Endothelial cell of umbilical vein (primary cell): ENCODE results near the gene SDC4. TPM values are rescaled to one million over a fixed set of nuclear protein-coding genes. Genes with fewer than 3 reads are reported as not detected.
A peak's percentile ranks its signal among the peaks of the same experiment; 100 is the strongest.

ENCODE experiments used
- BruUV-seq: library from RNA; stranded (reverse); fragments of 400-500 nt; replicated peaks from 2 replicates; lab custom pipeline; 2021; lab: Mats Ljungman, UMichigan
- CTCF ChIA-PET: fragments of 300-600, 350-600 bp; sonication (Branson Sonifier 250); formaldehyde crosslinking; loops from one replicate; lab custom pipeline; 2021; ENCODE audit warnings: antibody characterized with exemption, inconsistent platforms; lab: Charles Lee
- POLR2A ChIA-PET: fragments of 300-600, 350-600 bp; sonication (Branson Sonifier 250); formaldehyde crosslinking; loops from one replicate; lab custom pipeline; 2021; ENCODE audit warnings: antibody characterized with exemption, inconsistent platforms; lab: Charles Lee
- DNase-seq: peaks from one replicate; pipeline ENCODE4 v3.0.0-alpha.2; 2011; ENCODE audit warnings: low read depth, low spot score
- FAIRE-seq: peaks from 2 replicates; lab custom pipeline; 2011; peaks lifted over from hg19 to GRCh38; lab: Jason Lieb, UNC
- H2AFZ ChIP-seq: 2 replicates; pipeline ENCODE4 v1.6.0; 2012; ENCODE audit warnings: low read depth, low read length, control low read depth, inconsistent platforms
- H3K27ac ChIP-seq: 2 replicates; pipeline ENCODE4 v1.5.1; 2011; ENCODE audit warnings: low read depth, mild to moderate bottlenecking, control low read depth, low read length, moderate library complexity; ENCODE audit not compliant: insufficient read depth
- H3K27me3 ChIP-seq, 2 experiments: 2 replicates each; pipeline versions ENCODE4 v1.6.0 to v1.6.1; 2011; ENCODE audit warnings: low read length in 2 of 2, mixed read lengths in 1 of 2; ENCODE audit not compliant: control insufficient read depth in 2 of 2, insufficient read depth in 2 of 2
- H3K36me3 ChIP-seq, 2 experiments: 2 replicates in 1 of 2; 3 replicates in 1 of 2; pipeline ENCODE4 v1.5.1; 2011; ENCODE audit warnings: low read length in 2 of 2, mild to moderate bottlenecking in 1 of 2, moderate library complexity in 1 of 2; ENCODE audit not compliant: control insufficient read depth in 2 of 2, insufficient read depth in 2 of 2; ENCODE audit errors: extremely low read depth in 1 of 2
- H3K4me1 ChIP-seq: 3 replicates; pipeline ENCODE4 v1.5.1; 2011; ENCODE audit warnings: mild to moderate bottlenecking, low read length; ENCODE audit not compliant: control insufficient read depth, insufficient read depth; ENCODE audit errors: extremely low read depth
- H3K4me2 ChIP-seq: 2 replicates; pipeline ENCODE4 v1.6.1; 2011; ENCODE audit warnings: low read length, control low read depth, mixed read lengths; ENCODE audit not compliant: insufficient read depth
- H3K4me3 ChIP-seq, 3 experiments: fragments of 200-600 bp in 1 of 3; sonication (generic), shearing (Covaris generic) in 1 of 3; replicated peaks in 1 of 3; 2 replicates each; pipeline ENCODE4 v1.5.1; 2011 to 2016; ENCODE audit warnings: control low read depth in 3 of 3, low read length in 3 of 3, mild to moderate bottlenecking in 2 of 3, inconsistent platforms in 1 of 3, low read depth in 1 of 3, moderate library complexity in 1 of 3; ENCODE audit not compliant: insufficient read depth in 1 of 3
- H3K79me2 ChIP-seq: 2 replicates; pipeline ENCODE4 v1.6.0; 2012; ENCODE audit warnings: low read length, inconsistent platforms; ENCODE audit not compliant: control insufficient read depth, insufficient read depth
- H3K9ac ChIP-seq: replicated peaks from 2 replicates; pipeline ENCODE3; 2011; ENCODE audit warnings: low read length, control low read depth; ENCODE audit not compliant: insufficient read depth; ENCODE audit errors: extremely low read depth
- H3K9me1 ChIP-seq: replicated peaks from 3 replicates; pipeline ENCODE4 v1.6.0; 2011; ENCODE audit warnings: mild to moderate bottlenecking, low read length; ENCODE audit not compliant: control insufficient read depth, insufficient read depth; ENCODE audit errors: extremely low read depth
- H3K9me3 ChIP-seq: replicated peaks from 2 replicates; pipeline ENCODE4 v1.5.1; 2012; ENCODE audit warnings: low read length, inconsistent platforms; ENCODE audit not compliant: control insufficient read depth, insufficient read depth
- H4K20me1 ChIP-seq: replicated peaks from 2 replicates; pipeline ENCODE3; 2011; ENCODE audit warnings: mild to moderate bottlenecking, low read length; ENCODE audit not compliant: control insufficient read depth, insufficient read depth; ENCODE audit errors: extremely low read depth
- EZH2 ChIP-seq: IDR thresholded peaks from 2 replicates; pipeline ENCODE4 v1.6.1; 2012; ENCODE audit warnings: borderline replicate concordance, low read depth, mild to moderate bottlenecking, moderate library complexity, low read length, inconsistent platforms; ENCODE audit not compliant: severe bottlenecking
- FOS ChIP-seq: IDR thresholded peaks from 2 replicates; pipeline ENCODE4 v1.6.1; 2011; ENCODE audit warnings: mild to moderate bottlenecking, low read length, moderate library complexity, borderline replicate concordance; ENCODE audit not compliant: insufficient read depth
- GATA2 ChIP-seq: IDR thresholded peaks from 2 replicates; pipeline ENCODE4 v1.7.0; 2011; ENCODE audit warnings: low read depth, mild to moderate bottlenecking, moderate library complexity, mixed read lengths, low read length; ENCODE audit not compliant: insufficient read length, insufficient read depth
- JUN ChIP-seq: IDR thresholded peaks from 2 replicates; pipeline ENCODE4 v1.6.1; 2011; ENCODE audit warnings: borderline replicate concordance, low read depth; ENCODE audit not compliant: insufficient read length, insufficient read depth
- MYC ChIP-seq: IDR thresholded peaks from one replicate; pipeline ENCODE4 v1.6.1; 2011; ENCODE audit warnings: mild to moderate bottlenecking, low read depth, low read length
- POLR2A ChIP-seq: IDR thresholded peaks from 2 replicates; pipeline ENCODE4 v1.6.1; 2012; ENCODE audit warnings: low read depth, mild to moderate bottlenecking, control low read depth, low read length
- POLR2AphosphoS5 ChIP-seq: IDR thresholded peaks from 2 replicates; pipeline ENCODE4 v1.6.1; 2012; ENCODE audit warnings: low read depth, mild to moderate bottlenecking, control low read depth, low read length, moderate library complexity; ENCODE audit not compliant: insufficient read depth
- dilution Hi-C: fragments of 300-500 bp; cut with MboI; formaldehyde crosslinking; loops from one replicate; pipeline ENCODE4 v1.15.0; 2019; ENCODE audit warnings: low sequenced_read_pairs; ENCODE audit not compliant: extremely low pct_ligation_motif_present
- intact Hi-C: fragments of 100-400 bp; cut with micrococcal nuclease; formaldehyde crosslinking; loops from one replicate; pipeline ENCODE4 v1.10.0; 2022
- polyA plus RNA-seq, 4 experiments: library from polyadenylated mRNA; depleted of rRNA in 3 of 4; stranded (reverse) in 3 of 4; unstranded in 1 of 4; fragments of >200 nt; gene quantifications; 2 replicates each; pipeline versions ENCODE4 v1.2.1 to v1.2.3, GENCODE V29; 2011 to 2012; ENCODE audit warnings: missing spikeins in 1 of 4
- total RNA-seq: library from RNA; stranded (reverse); gene quantifications from 2 replicates; pipeline ENCODE4 v1.2.3, GENCODE V29; 2021
- TF ChIP-seq, protein P1 (sequence below): IDR thresholded peaks from 2 replicates; pipeline ENCODE4 v1.6.1; 2011; ENCODE audit not compliant: insufficient read depth, insufficient read length
- TF ChIP-seq, protein P2 (sequence below), 2 donors: IDR thresholded peaks; 1 replicate in 1 of 2; 2 replicates in 1 of 2; pipeline ENCODE4 v1.5.1; 2011; ENCODE audit warnings: low read length in 2 of 2, mild to moderate bottlenecking in 2 of 2, moderate library complexity in 2 of 2, control low read depth in 1 of 2, inconsistent platforms in 1 of 2, low read depth in 1 of 2; ENCODE audit not compliant: insufficient read depth in 1 of 2; ENCODE audit errors: extremely low read depth in 1 of 2

Gene SDC4
- total and polyA plus RNA-seq, 2 donors (not counting 3 experiments of a cell fraction or from before 2014, with no cell fraction given) = 26.3 to 32.0 TPM

GRCh38 chr20:45289942-45290676, 58.1 kb downstream of the SDC4 start:
- intact Hi-C loops (loop anchor here (5.0 to 10.0 kb wide), 4 partner anchors 53 to 405 kb away; partner anchors contain the start of genes PABPC1L and YWHAB), dilution Hi-C loops (no loop called here)
- Histone ChIP-seq H3K27me3 (peaks cover 0 to 8% of the 10 kb centered on the region in 2 experiments), H3K27ac (no peak overlapping the region), H3K36me3 (no peaks in the 10 kb centered on the region), H3K9ac (no peak overlapping the region), H3K9me3 (no peaks in the 10 kb centered on the region), H4K20me1 (no peaks in the 10 kb centered on the region), H3K79me2 (no peaks in the 10 kb centered on the region), H3K4me1 (peaks cover 9% of the 10 kb centered on the region), H2AFZ (no peak overlapping the region), H3K4me2 (no peak overlapping the region), H3K9me1 (no peaks in the 10 kb centered on the region), H3K4me3 (no peak overlapping the region)
- TF ChIP-seq, protein P1, sequence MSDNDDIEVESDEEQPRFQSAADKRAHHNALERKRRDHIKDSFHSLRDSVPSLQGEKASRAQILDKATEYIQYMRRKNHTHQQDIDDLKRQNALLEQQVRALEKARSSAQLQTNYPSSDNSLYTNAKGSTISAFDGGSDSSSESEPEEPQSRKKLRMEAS = no peak
- no peak for TF ChIP-seq JUN
- TF ChIP-seq, protein P2, sequence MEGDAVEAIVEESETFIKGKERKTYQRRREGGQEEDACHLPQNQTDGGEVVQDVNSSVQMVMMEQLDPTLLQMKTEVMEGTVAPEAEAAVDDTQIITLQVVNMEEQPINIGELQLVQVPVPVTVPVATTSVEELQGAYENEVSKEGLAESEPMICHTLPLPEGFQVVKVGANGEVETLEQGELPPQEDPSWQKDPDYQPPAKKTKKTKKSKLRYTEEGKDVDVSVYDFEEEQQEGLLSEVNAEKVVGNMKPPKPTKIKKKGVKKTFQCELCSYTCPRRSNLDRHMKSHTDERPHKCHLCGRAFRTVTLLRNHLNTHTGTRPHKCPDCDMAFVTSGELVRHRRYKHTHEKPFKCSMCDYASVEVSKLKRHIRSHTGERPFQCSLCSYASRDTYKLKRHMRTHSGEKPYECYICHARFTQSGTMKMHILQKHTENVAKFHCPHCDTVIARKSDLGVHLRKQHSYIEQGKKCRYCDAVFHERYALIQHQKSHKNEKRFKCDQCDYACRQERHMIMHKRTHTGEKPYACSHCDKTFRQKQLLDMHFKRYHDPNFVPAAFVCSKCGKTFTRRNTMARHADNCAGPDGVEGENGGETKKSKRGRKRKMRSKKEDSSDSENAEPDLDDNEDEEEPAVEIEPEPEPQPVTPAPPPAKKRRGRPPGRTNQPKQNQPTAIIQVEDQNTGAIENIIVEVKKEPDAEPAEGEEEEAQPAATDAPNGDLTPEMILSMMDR (IDR thresholded peaks at IDR 0.05; ENCODE audit: extremely low read depth in 1 of 2, insufficient read depth in 1 of 2, low read depth in 1 of 2, low read length in 2 of 2) = no peak
- TF ChIP-seq POLR2AphosphoS5 = no peak
- no peak for TF ChIP-seq EZH2
- TF ChIP-seq POLR2A = no peak
- no peak for TF ChIP-seq FOS
- TF ChIP-seq GATA2 = no peak
- TF ChIP-seq MYC = no peak
- ChIA-PET CTCF (interaction anchor here (0.6 to 6.9 kb wide), 47 partner anchors 8 to 600 kb away, joined by 3 to 169 read pairs (median 5); partner anchors contain the start of genes KCNS1, SLPI and TOMM34), POLR2A (no interaction called here)
- DNase-seq (no peak), FAIRE-seq (peak; percentile 21)
- no TSS peak for BruUV-seq
